GM21529 (cell line): Measurements from ENCODE around the gene TBX1.

Source experiments
- ATAC-seq: cut with Tn5 transposase; IDR thresholded peaks from one replicate; pipeline ENCODE4 v1.9.1; 2021; ENCODE audit not compliant: unreplicated experiment

TBX1 gene

GRCh38 chr22:19760058-19760950 is at the start of gene TBX1:
Gene TBX1 (plus strand): TSS chr22:19760778. CDS start chr22:19760844, 66 bp downstream.
- ATAC-seq, result no peak

- ATAC-seq, result no peak
Measured at GRCh38 chr22:19713245-19713644, 47.3 kb upstream of the TBX1 start.

GRCh38 chr22:19713650-19714311 is 46.8 kb upstream of the TBX1 start:
- no peak for ATAC-seq

- ATAC-seq, result no peak
Measured at GRCh38 chr22:19714312-19715187, 46.0 kb upstream of the TBX1 start, which contains the start of gene SEPTIN5. Gene SEPTIN5 (plus strand): TSS chr22:19714503. CDS start chr22:19714589, 86 bp downstream.

GRCh38 chr22:19715188-19715930 is 45.2 kb upstream of the TBX1 start:
- no peak for ATAC-seq

- ATAC-seq, result no peak
Measured at GRCh38 chr22:19716041-19716828, 44.3 kb upstream of the TBX1 start.

GRCh38 chr22:19716829-19717105 is 43.8 kb upstream of the TBX1 start:
- ATAC-seq, result no peak

GRCh38 chr22:19717181-19717580 is 43.4 kb upstream of the TBX1 start:
- ATAC-seq, result no peak

GRCh38 chr22:19717691-19718455 is 42.7 kb upstream of the TBX1 start:
- ATAC-seq, result peak; percentile 57

- no peak for ATAC-seq
Measured at GRCh38 chr22:19718456-19719049, 42.0 kb upstream of the TBX1 start.

GRCh38 chr22:19719050-19719482 is 41.5 kb upstream of the TBX1 start:
- no peak for ATAC-seq

GRCh38 chr22:19719488-19720021 is 41.0 kb upstream of the TBX1 start:
- no peak for ATAC-seq

GRCh38 chr22:19720150-19720827 is 40.3 kb upstream of the TBX1 start:
- ATAC-seq, result no peak

GRCh38 chr22:19720999-19721329 is 39.6 kb upstream of the TBX1 start:
- ATAC-seq, result no peak

- ATAC-seq, result no peak
Measured at GRCh38 chr22:19721330-19722177, 39.0 kb upstream of the TBX1 start.

GRCh38 chr22:19722178-19722981 is 38.2 kb upstream of the TBX1 start:
- no peak for ATAC-seq

- no peak for ATAC-seq
Measured at GRCh38 chr22:19722982-19723231, 37.7 kb upstream of the TBX1 start.
